Trophoblast cell (in vitro differentiated cells and primary cell): ENCODE measurements around the gene YBEY.

Source experiments
- DNase-seq, 2 donors: peaks; one replicate each; pipeline ENCODE4 v3.0.0-alpha.2; 2016
- H2AFZ ChIP-seq: 2 replicates; pipeline ENCODE4 v1.6.1; 2013; ENCODE audit warnings: low read length, moderate library complexity, mild to moderate bottlenecking; ENCODE audit not compliant: insufficient read depth, poor library complexity
- H2AK5ac ChIP-seq: 2 replicates; pipeline ENCODE4 v1.6.1; 2013; ENCODE audit warnings: mild to moderate bottlenecking, low read length
- H2BK120ac ChIP-seq: 2 replicates; pipeline ENCODE4 v1.6.1; 2013; ENCODE audit warnings: low read length, mild to moderate bottlenecking, moderate library complexity; ENCODE audit not compliant: insufficient read depth, poor library complexity
- H2BK12ac ChIP-seq: 2 replicates; pipeline ENCODE4 v1.6.1; 2013; ENCODE audit warnings: mild to moderate bottlenecking, low read length, moderate library complexity
- H2BK5ac ChIP-seq: 2 replicates; pipeline ENCODE4 v1.6.1; 2013; ENCODE audit warnings: low read length, low read depth, moderate library complexity, mild to moderate bottlenecking; ENCODE audit not compliant: poor library complexity
- H3K14ac ChIP-seq: 2 replicates; pipeline ENCODE4 v1.6.1; 2013; ENCODE audit warnings: mild to moderate bottlenecking, low read length
- H3K18ac ChIP-seq: 2 replicates; pipeline ENCODE4 v1.6.1; 2013; ENCODE audit warnings: mild to moderate bottlenecking, low read length
- H3K23ac ChIP-seq: 2 replicates; pipeline ENCODE4 v1.6.1; 2013; ENCODE audit warnings: low read length
- H3K27ac ChIP-seq: 2 replicates; pipeline ENCODE4 v1.5.1; 2013; ENCODE audit warnings: low read depth, mild to moderate bottlenecking, inconsistent platforms, low read length, moderate library complexity
- H3K27me3 ChIP-seq: 2 replicates; pipeline ENCODE4 v1.6.1; 2013; ENCODE audit warnings: inconsistent platforms, mild to moderate bottlenecking, low read length, moderate library complexity; ENCODE audit not compliant: insufficient read depth
- H3K36me3 ChIP-seq, 2 experiments: 1 replicate in 1 of 2; 2 replicates in 1 of 2; pipeline ENCODE4 v1.6.1; 2013; ENCODE audit warnings: low read length in 2 of 2, mild to moderate bottlenecking in 2 of 2, moderate library complexity in 1 of 2; ENCODE audit not compliant: insufficient read depth in 2 of 2, control insufficient read depth in 1 of 2
- H3K4ac ChIP-seq: 2 replicates; pipeline ENCODE4 v1.6.1; 2013; ENCODE audit warnings: low read depth, mild to moderate bottlenecking, low read length, moderate library complexity
- H3K4me1 ChIP-seq, 2 experiments: 1 replicate in 1 of 2; 2 replicates in 1 of 2; pipeline ENCODE4 v1.6.1; 2013; ENCODE audit warnings: low read length in 2 of 2, mild to moderate bottlenecking in 2 of 2, moderate library complexity in 1 of 2; ENCODE audit not compliant: insufficient read depth in 2 of 2, control insufficient read depth in 1 of 2
- H3K4me2 ChIP-seq: 2 replicates; pipeline ENCODE4 v1.6.1; 2013; ENCODE audit warnings: inconsistent platforms, mild to moderate bottlenecking, low read length, moderate library complexity
- H3K4me3 ChIP-seq: 2 replicates; pipeline ENCODE4 v1.5.1; 2013; ENCODE audit warnings: mild to moderate bottlenecking, low read depth, low read length, inconsistent platforms
- H3K79me1 ChIP-seq: one replicate; pipeline ENCODE4 v1.6.1; 2013; ENCODE audit warnings: low read length
- H3K79me2 ChIP-seq: 2 replicates; pipeline ENCODE4 v1.6.1; 2013; ENCODE audit warnings: low read length, mild to moderate bottlenecking; ENCODE audit not compliant: control insufficient read depth, insufficient read depth, poor library complexity
- H3K9ac ChIP-seq: 2 replicates; pipeline ENCODE4 v1.6.1; 2013; ENCODE audit warnings: mild to moderate bottlenecking, low read length
- H3K9me3 ChIP-seq: 2 replicates; pipeline ENCODE4 v1.6.1; 2013; ENCODE audit warnings: low read depth, mild to moderate bottlenecking, control low read depth, inconsistent platforms, low read length; ENCODE audit not compliant: insufficient read depth
- H4K12ac ChIP-seq: 2 replicates; pipeline ENCODE4 v1.6.1; 2013; ENCODE audit warnings: low read depth, mild to moderate bottlenecking, low read length, moderate library complexity
- H4K8ac ChIP-seq: 2 replicates; pipeline ENCODE4 v1.6.1; 2013; ENCODE audit warnings: low read depth, mild to moderate bottlenecking, low read length, moderate library complexity
- H4K91ac ChIP-seq: one replicate; pipeline ENCODE4 v1.6.1; 2013; ENCODE audit warnings: low read depth, mild to moderate bottlenecking, low read length, moderate library complexity
- WGBS: extraction: QIAGEN DNeasy Blood & Tissue Kit; methylation state at CpG from one replicate; pipeline ENCODE4 v1.1.7; 2013; ENCODE audit warnings: missing lambda C conversion rate; ENCODE audit not compliant: insufficient read length, insufficient coverage; ENCODE audit errors: extremely low coverage; 5-methylcytosine and 5-hydroxymethylcytosine counted together

The YBEY gene

GRCh38 chr21:46255166-46255565, 31.0 kb upstream of the YBEY start:
- no peak for DNase-seq
- Histone ChIP-seq H3K14ac (no peak overlapping the region), H3K4me1 (no peaks in the 10 kb centered on the region), H3K4me3 (no peak overlapping the region), H2AK5ac (no peak overlapping the region), H2AFZ (no peak overlapping the region), H3K27ac (no peak overlapping the region), H2BK120ac (no peak overlapping the region), H3K23ac (no peak overlapping the region), H3K18ac (no peak overlapping the region), H3K4ac (no peak overlapping the region), H3K79me1 (no peaks in the 10 kb centered on the region), H3K9me3 (peaks cover 2% of the 10 kb centered on the region), H2BK5ac (no peak overlapping the region), H3K9ac (no peak overlapping the region), H3K4me2 (no peak overlapping the region), H3K27me3 (no peaks in the 10 kb centered on the region), H4K12ac (no peak overlapping the region), H4K91ac (no peak overlapping the region), H3K79me2 (no peaks in the 10 kb centered on the region), H2BK12ac (no peak overlapping the region), H4K8ac (no peak overlapping the region), H3K36me3 (peaks cover 62 to 69% of the 10 kb centered on the region in 2 experiments)
- WGBS: no CpG with 5 or more reads among the region's 11 CpGs

- no peak overlapping the region for H2BK5ac ChIP-seq
- no peak overlapping the region for H4K12ac ChIP-seq
- no peak overlapping the region for H2AK5ac ChIP-seq
- no CpG with 5 or more reads among the region's 6 CpGs for WGBS
- H3K36me3 ChIP-seq: peaks cover 63 to 71% of the 10 kb centered on the region in 2 experiments
- H2AFZ ChIP-seq: no peak overlapping the region
- no peak for DNase-seq
- no peak overlapping the region for H3K9ac ChIP-seq
- H3K27me3 ChIP-seq: no peaks in the 10 kb centered on the region
- H4K8ac ChIP-seq: no peak overlapping the region
- H3K14ac ChIP-seq: no peak overlapping the region
- no peak overlapping the region for H3K23ac ChIP-seq
- H3K4ac ChIP-seq: no peak overlapping the region
- H3K4me1 ChIP-seq: no peaks in the 10 kb centered on the region
- H3K4me3 ChIP-seq: no peak overlapping the region
- H4K91ac ChIP-seq: no peak overlapping the region
- H3K79me2 ChIP-seq: no peaks in the 10 kb centered on the region
- H2BK120ac ChIP-seq: no peak overlapping the region
- H3K9me3 ChIP-seq: peaks cover 2% of the 10 kb centered on the region
- no peak overlapping the region for H2BK12ac ChIP-seq
- no peak overlapping the region for H3K18ac ChIP-seq
- no peak overlapping the region for H3K4me2 ChIP-seq
- H3K27ac ChIP-seq: no peak overlapping the region
- no peaks in the 10 kb centered on the region for H3K79me1 ChIP-seq
These were observed 30.3 kb upstream of the YBEY start for GRCh38 chr21:46255758-46256337.

- WGBS: no CpG with 5 or more reads among the region's 18 CpGs
- DNase-seq: no peak
- Histone ChIP-seq H3K4me1 (no peaks in the 10 kb centered on the region), H3K27ac (no peak overlapping the region), H3K9ac (no peak overlapping the region), H2BK5ac (no peak overlapping the region), H3K36me3 (peaks cover 68 to 73% of the 10 kb centered on the region in 2 experiments), H3K9me3 (peaks cover 2% of the 10 kb centered on the region), H2BK12ac (no peak overlapping the region), H3K23ac (no peak overlapping the region), H4K8ac (no peak overlapping the region), H3K4ac (no peak overlapping the region), H4K91ac (no peak overlapping the region), H3K79me2 (no peaks in the 10 kb centered on the region), H4K12ac (no peak overlapping the region), H3K4me3 (no peak overlapping the region), H3K18ac (no peak overlapping the region), H3K27me3 (no peaks in the 10 kb centered on the region), H2BK120ac (no peak overlapping the region), H3K79me1 (no peaks in the 10 kb centered on the region), H2AK5ac (no peak overlapping the region), H3K14ac (no peak overlapping the region), H2AFZ (no peak overlapping the region), H3K4me2 (no peak overlapping the region)
These were observed 29.6 kb upstream of the YBEY start for GRCh38 chr21:46256501-46256994.

- H3K4me1 ChIP-seq: no peaks in the 10 kb centered on the region
- no peak overlapping the region for H2AK5ac ChIP-seq
- no peak overlapping the region for H3K14ac ChIP-seq
- no peak overlapping the region for H3K23ac ChIP-seq
- H3K79me2 ChIP-seq: no peaks in the 10 kb centered on the region
- H2BK5ac ChIP-seq: no peak overlapping the region
- H3K4me3 ChIP-seq: no peak overlapping the region
- H3K4ac ChIP-seq: no peak overlapping the region
- H3K4me2 ChIP-seq: no peak overlapping the region
- peak overlapping the region; percentile 48 for H3K9ac ChIP-seq
- H2BK12ac ChIP-seq: no peak overlapping the region
- no peak overlapping the region for H4K8ac ChIP-seq
- no peak for DNase-seq
- no CpG with 5 or more reads among the region's 22 CpGs for WGBS
- no peaks in the 10 kb centered on the region for H3K79me1 ChIP-seq
- H2BK120ac ChIP-seq: no peak overlapping the region
- H4K91ac ChIP-seq: no peak overlapping the region
- H3K36me3 ChIP-seq: peaks cover 61 to 68% of the 10 kb centered on the region in 2 experiments
- no peak overlapping the region for H4K12ac ChIP-seq
- H3K9me3 ChIP-seq: no peaks in the 10 kb centered on the region
- H3K18ac ChIP-seq: no peak overlapping the region
- H3K27ac ChIP-seq: no peak overlapping the region
- no peak overlapping the region for H2AFZ ChIP-seq
- no peaks in the 10 kb centered on the region for H3K27me3 ChIP-seq
These were observed 22.0 kb upstream of the YBEY start for GRCh38 chr21:46264046-46264689.
